Activated naive CD8-positive, alpha-beta T cell treated with anti-CD3 and anti-CD28 coated beads for 36 hours (primary cell): ENCODE results near the gene ZNF519. TPM values are rescaled to one million over a fixed set of nuclear protein-coding genes. Genes with fewer than 3 reads are reported as not detected.
A peak's percentile ranks its signal among the peaks of the same experiment; 100 is the strongest.
"Not testable (repeated sequence)": the region's sequence is repeated elsewhere in the genome, so short reads cannot be mapped to it uniquely, and the experiment has no call there.

ENCODE experiments used
- DNase-seq: peaks from one replicate; pipeline ENCODE4 v3.0.0; 2021
- H3K27ac Mint-ChIP-seq: one replicate; pipeline ENCODE4 v1.8.0; 2022; ENCODE audit warnings: mild to moderate bottlenecking, moderate library complexity, mixed read lengths
- H3K27me3 Mint-ChIP-seq: one replicate; pipeline ENCODE4 v1.8.0; 2022; ENCODE audit warnings: mild to moderate bottlenecking, mixed read lengths
- H3K36me3 Mint-ChIP-seq: one replicate; pipeline ENCODE4 v1.8.0; 2021; ENCODE audit warnings: mild to moderate bottlenecking, mixed read lengths
- H3K4me1 Mint-ChIP-seq: one replicate; pipeline ENCODE4 v1.8.0; 2021; ENCODE audit warnings: mixed read lengths
- H3K4me3 Mint-ChIP-seq: one replicate; pipeline ENCODE4 v1.8.0; 2022; ENCODE audit warnings: mild to moderate bottlenecking, moderate library complexity, mixed read lengths
- H3K9me3 Mint-ChIP-seq: one replicate; pipeline ENCODE4 v1.8.0; 2022; ENCODE audit warnings: mixed read lengths
- total RNA-seq, 2 experiments: library from RNA; stranded (reverse); gene quantifications; one replicate each; pipeline ENCODE4 v1.2.3, GENCODE V29; 2021

The ZNF519 gene
- 10 to 100 TPM; 13.0 to 13.5 TPM for total RNA-seq

DNA sequence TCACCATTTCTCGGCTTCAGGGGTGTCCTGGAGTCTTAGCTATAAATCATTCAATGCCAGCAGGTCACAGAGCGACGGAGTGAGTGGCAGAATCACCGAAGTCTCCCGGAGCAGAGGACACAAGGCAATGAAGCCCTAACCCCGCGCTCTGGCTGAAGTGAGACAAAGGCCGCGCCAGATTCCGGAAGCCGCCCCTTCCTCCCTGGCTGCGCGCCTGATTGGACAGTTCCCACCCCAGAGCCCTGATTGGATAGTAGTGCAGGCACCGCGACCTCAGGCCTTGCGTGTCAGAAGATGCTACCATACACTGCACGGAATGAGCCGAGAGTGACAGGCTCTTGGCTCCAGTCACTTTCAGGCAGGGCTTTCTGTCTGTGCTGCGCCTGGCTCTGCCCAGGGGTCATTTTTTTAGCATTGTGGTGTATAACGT lies at the start of gene ZNF519:
TSS of gene ZNF519 (minus strand) at position 165 of the 430 bp plus-strand sequence. CDS start at position 7, 158 bp downstream.
- not testable (repeated sequence) for H3K27me3 Mint-ChIP-seq, H3K36me3 Mint-ChIP-seq, H3K9me3 Mint-ChIP-seq
- Mint-ChIP-seq H3K4me3 (peak within 1 kb of the TSS; percentile 92), H3K4me1 (peaks cover 18% of the 10 kb centered on the region), H3K27ac (peak within 1 kb of the TSS; percentile 91)
- DNase-seq: peak; percentile 88

DNA sequence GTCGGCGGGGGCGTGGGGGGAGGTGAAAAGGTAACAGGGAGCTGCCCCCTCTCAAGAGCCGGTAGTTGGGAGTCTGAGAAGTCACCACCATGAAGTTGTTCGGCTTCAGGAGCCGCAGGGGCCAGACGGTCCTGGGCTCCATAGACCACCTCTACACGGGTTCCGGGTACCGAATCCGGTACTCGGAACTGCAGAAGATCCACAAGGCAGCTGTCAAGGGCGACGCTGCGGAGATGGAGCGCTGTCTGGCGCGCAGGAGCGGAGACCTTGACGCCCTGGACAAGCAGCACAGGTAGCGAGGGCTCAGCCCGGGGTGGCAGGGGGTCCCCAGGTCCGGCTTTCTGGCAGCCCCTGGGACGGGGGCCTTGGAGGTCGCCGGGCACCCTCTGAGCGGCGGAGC lies 47.1 kb upstream of the ZNF519 start:
- no peak for DNase-seq
- Mint-ChIP-seq H3K9me3 (no peaks in the 10 kb centered on the region), H3K4me3 (peak overlapping the region; percentile 93)

DNA sequence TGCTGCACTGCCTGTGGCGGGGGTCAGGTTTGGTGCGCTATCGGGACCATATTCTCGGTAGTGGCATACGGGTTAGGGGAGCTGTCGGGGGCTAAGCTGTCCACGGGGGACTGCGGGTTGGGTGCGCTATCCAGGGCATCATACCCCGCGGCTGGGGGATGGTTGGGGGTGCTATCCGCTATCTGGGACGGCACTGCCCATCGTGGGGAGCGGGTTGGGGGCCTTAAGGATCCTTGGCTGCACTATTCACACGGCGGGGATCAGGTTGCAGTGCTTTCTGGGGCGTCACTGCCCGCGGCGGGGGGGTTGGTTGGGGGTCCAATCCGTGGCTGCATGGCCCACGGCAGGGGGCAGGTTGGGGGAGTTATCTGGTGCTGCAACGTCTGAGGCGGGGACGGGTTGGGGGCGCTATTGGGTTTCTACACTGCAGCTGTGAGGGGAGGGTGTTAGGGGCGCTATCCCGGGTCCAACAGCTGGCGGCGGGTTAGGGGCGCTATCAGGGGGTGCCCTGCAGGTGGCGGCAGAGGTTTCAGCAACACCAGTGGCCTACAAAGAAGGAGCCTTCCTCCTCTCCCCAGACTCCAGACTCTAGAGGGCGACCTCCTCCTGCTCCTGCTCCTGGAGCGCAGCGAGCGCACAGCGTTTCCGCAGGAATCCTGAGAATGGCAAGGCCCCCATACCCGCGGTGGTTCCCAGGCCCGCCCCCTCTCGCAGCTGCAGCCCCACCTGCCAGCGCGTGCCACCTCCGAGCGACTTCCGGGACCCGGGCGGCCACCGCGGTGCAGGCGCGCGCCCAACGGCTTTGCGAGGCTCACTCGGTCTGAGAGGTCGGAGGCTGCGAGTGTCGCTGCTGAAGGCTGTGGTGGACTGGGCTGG lies 46.3 kb upstream of the ZNF519 start:
- not testable (repeated sequence) for H3K27me3 Mint-ChIP-seq, H3K4me1 Mint-ChIP-seq, H3K36me3 Mint-ChIP-seq, H3K9me3 Mint-ChIP-seq
- peak overlapping the region; percentile 78 for H3K27ac Mint-ChIP-seq
- peak; percentile 88 for DNase-seq
- H3K4me3 Mint-ChIP-seq: peak overlapping the region; percentile 93

More for the DNA sequence above, 47.1 kb upstream of the ZNF519 start:
- Mint-ChIP-seq H3K4me1 (peaks cover 5% of the 10 kb centered on the region), H3K27me3 (no peaks in the 10 kb centered on the region), H3K36me3 (no peaks in the 10 kb centered on the region), H3K27ac (peak overlapping the region; percentile 78)

DNA sequence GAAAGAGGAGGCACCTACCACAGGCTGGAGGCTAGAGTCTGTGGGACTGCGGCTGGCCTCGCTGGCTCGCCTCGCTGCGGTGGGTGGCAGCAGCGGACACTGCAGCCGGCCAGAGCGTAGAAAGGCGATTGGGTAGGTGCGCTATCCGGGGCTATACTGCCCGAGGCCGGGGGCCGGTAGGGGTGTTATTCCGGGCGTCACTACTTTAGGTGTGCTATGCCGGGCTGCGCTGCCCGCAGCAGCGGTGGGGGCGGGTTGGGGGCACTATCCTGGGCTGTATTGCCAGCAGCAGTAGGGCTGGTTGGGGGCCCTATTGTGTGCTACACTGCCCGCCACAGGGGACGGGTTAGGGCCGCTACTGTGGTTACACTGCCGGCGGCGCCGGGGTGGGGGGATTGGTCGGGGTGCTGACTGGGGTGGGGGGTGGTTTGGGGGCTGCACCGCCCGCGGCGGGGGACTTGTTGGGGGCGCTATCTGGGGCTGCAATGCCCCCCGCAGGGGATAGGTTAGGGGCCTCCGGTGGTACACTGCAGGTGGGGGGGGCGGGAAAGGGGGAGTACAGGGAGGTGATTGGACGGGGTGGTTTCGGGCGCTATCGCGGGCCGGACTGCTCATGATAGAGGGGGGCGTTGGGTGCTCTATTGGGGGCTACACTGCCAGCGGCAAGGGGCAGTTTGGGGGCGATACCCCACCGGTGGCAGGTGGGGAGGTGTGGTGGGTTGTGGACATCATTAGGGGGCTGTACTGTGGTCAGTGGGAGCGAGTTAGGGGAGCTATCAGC lies 45.5 kb upstream of the ZNF519 start:
- H3K4me1 Mint-ChIP-seq: not testable (repeated sequence)

DNA sequence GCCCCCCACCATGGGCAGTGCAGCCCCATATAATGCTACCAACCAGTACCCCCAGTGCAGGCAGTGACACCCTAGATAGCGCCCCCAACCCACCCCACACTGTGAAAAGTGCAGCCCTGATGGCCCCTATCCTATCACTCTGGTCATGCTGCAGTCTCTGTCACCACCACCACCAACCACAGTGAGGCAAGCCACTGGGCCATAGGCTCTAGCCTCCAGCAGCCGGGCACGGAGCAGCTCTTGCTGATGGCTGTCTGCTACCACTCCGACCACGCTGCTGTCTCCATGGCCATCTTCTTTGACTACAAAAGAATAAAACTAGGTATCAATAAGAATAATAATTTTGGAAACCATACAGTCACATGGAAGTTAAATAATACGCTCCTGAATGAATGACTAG lies 43.2 kb upstream of the ZNF519 start:
- H3K36me3 Mint-ChIP-seq, DNase-seq, H3K4me3 Mint-ChIP-seq, H3K27ac Mint-ChIP-seq, H3K27me3 Mint-ChIP-seq, H3K4me1 Mint-ChIP-seq, H3K9me3 Mint-ChIP-seq: not testable (repeated sequence)

More for the DNA sequence above, 45.5 kb upstream of the ZNF519 start:
- H3K36me3 Mint-ChIP-seq, H3K27ac Mint-ChIP-seq, H3K27me3 Mint-ChIP-seq, H3K9me3 Mint-ChIP-seq, DNase-seq: not testable (repeated sequence)
- peak overlapping the region; percentile 93 for H3K4me3 Mint-ChIP-seq

DNA sequence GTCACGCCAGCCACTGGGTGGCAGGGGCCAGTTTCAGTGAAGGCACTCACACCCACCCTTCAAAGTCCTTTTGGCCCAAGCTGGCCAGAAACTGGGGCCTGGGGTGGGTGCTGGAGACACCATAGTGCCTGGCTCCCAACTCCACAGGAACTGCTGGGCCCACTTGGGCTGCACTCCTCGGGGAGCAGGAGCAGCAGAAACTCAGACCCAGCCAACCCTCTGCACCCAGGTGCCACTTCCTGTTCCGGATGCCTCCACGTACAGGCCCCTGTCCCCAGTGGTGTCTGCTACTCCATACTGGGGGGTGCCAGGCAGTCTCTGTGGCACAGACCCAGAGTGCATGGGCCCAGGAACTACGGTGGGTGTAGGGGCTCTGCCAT lies 42.5 kb upstream of the ZNF519 start:
- DNase-seq: no peak
- Mint-ChIP-seq H3K4me3 (no peak overlapping the region), H3K27me3 (no peaks in the 10 kb centered on the region), H3K27ac (no peak overlapping the region), H3K9me3 (no peaks in the 10 kb centered on the region), H3K36me3 (no peaks in the 10 kb centered on the region), H3K4me1 (peaks cover 1% of the 10 kb centered on the region)

DNA sequence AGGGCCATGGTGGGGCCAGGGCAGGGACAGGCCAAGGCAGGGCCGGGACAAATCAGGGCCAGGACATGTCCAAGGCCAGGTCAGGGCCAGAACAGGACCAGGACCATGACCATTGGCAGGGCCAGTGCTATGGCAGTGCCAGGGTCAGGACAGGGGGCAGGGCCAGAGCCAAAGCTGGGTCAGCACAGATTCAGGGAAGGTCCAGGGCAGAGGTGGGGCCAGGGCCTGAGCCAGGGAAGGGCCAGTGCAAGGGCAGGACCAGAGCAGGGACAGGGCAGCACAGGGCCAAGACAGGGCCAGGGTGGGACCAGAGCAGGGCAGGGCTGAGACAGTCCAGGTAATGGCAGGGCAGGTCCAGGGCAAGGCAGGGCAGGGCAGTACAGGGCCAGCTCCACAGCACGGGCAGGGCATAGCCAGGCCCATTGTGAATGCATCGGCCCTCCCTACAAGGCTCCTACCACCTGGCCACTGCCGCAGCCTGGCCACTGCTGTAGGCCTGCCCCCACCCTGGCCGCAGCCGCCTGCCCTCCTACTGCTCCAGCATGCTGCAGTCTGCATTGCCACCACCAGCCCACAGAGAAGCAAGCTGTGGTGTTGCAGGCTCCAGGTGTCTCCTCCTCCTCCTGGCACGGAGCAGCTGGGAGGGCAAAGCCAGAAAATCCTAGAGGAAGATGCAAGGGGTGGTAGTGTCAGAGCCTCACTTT lies 41.9 kb upstream of the ZNF519 start:
- not testable (repeated sequence) for DNase-seq, H3K27ac Mint-ChIP-seq, H3K9me3 Mint-ChIP-seq, H3K4me3 Mint-ChIP-seq, H3K36me3 Mint-ChIP-seq, H3K4me1 Mint-ChIP-seq, H3K27me3 Mint-ChIP-seq

DNA sequence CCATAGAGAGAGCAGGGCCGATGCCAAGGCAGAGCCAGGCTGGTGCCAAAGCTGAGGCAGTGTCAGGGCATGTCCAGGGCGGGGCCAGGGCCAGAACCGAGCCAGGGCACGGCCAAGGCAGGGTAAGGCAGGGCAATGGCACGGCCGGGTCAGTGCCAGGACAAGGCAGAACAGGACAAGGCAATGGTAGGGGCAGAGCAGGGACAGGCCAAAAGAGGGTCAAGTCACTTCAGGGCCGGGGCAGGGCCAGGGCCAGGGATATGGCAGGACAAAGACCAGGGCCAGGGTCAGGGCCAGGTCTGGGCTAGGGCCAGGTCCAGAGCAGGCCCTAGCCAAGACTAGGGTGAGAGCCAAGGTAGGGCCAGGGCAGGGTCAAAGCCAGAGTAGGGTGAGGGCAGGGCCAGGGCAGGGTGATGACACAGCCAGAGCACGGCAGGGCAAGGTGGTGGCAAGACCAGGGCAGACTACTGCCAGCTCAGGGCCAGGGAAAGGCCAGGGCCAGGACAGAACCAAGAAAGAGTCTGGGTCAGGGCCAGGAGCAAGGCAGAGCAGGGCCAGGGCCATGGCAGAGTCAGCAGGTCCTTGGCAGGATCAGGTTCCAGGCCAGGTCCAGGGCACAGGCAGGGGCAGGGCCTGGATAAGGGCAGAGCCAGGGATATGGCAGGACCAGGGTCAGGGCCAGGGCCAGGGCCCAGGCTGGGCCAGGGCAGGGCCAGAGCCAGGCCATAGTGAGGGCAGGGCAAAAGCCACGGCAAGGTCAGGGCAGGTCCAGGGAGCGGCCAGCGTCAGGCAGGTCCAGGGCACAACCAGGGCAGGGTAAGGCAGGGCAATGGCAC lies 41.1 kb upstream of the ZNF519 start:
- H3K27me3 Mint-ChIP-seq, H3K9me3 Mint-ChIP-seq, H3K4me1 Mint-ChIP-seq, DNase-seq, H3K27ac Mint-ChIP-seq, H3K36me3 Mint-ChIP-seq, H3K4me3 Mint-ChIP-seq: not testable (repeated sequence)

DNA sequence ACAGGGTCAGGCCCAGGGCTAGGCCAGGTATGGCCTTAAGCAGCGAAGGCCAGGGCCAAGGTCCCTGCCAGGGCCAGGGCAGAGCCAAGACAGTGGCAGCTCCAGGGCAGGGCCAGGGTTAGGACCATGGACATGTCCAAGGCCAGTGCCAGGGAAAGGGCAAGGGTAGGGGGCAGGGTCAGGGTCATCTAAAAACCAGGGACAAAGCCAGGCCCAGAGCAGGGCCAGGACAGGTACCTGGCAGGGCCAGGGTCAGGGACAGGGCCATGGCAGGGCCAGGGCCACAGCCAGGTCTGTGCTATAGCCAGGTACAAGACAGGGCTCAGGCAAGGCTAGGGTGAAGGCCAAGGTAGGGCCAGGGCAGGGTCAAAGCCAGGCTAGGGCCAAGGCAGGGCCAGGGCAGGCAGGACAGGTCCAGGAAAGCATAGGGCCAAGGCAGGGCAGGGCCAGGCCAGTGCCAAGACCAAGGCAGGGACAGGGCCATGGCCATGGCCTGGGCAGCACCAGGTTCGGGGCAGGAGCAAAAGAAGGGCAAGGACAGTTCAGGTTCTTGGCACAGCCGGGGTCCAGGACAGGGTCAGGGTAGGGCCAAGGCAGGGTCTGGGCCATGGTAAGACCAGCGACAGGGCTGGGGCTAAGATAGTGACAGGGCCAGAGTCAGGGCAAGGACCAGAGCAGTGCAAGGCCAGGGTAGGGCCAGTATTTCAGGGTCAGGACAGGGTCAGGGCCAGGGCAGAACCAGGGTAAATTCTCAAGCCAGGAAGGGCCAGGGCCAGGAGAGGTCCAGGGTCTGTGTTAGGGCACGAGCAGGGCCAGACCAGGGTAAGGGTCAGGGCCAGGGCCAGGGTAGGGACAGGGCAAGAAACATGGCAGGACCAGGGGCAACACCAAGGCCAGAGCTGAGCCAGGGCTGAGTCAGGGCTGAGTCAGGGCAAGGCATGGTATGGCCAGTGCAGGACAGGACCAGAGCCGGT lies 40.2 kb upstream of the ZNF519 start:
- H3K27me3 Mint-ChIP-seq, DNase-seq, H3K4me3 Mint-ChIP-seq, H3K4me1 Mint-ChIP-seq, H3K9me3 Mint-ChIP-seq, H3K36me3 Mint-ChIP-seq: not testable (repeated sequence)
- peak overlapping the region; percentile 25 for H3K27ac Mint-ChIP-seq

DNA sequence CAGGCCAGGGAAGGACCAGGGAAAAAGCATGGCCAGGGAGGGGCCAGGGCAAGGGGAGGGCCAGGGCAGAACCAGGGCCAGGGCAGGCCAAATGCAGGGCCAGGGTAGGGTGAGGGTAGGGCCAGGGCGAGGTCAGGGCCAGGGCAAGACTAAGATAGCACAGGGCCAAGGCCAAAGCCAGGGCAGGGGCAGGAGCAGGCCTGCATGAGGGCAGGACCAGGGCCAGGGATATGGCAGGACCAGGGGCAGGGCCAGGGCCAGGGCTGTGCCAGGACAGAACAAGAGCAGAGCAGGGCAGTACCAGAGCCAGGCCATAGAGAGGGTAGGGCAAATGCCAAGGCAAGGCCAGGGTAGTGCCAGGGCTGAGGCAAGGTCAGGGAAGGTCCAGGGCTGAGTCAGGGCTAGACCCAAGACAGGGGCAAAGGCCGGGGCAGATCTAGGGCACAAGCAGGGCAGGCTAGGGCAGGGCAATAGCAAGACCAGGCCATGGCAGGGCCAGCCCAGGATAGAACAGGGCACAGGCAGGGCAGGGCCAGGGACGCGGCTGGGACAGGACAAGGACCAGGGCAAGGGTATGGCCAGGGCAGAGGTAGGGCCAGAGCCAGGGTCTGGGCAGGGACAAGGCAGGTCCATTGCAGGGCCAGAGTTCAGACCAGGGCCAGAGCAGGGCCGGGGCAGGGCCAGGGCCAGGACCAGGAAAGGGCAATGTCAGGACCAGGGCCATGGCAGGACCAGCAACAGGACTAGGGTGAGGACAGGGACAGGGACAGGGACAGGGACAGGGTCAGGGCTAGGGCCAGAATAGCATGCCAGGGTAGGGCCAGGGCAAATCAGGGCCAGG lies 39.3 kb upstream of the ZNF519 start:
- not testable (repeated sequence) for H3K27ac Mint-ChIP-seq, H3K36me3 Mint-ChIP-seq, H3K4me1 Mint-ChIP-seq, H3K9me3 Mint-ChIP-seq, DNase-seq, H3K4me3 Mint-ChIP-seq, H3K27me3 Mint-ChIP-seq

DNA sequence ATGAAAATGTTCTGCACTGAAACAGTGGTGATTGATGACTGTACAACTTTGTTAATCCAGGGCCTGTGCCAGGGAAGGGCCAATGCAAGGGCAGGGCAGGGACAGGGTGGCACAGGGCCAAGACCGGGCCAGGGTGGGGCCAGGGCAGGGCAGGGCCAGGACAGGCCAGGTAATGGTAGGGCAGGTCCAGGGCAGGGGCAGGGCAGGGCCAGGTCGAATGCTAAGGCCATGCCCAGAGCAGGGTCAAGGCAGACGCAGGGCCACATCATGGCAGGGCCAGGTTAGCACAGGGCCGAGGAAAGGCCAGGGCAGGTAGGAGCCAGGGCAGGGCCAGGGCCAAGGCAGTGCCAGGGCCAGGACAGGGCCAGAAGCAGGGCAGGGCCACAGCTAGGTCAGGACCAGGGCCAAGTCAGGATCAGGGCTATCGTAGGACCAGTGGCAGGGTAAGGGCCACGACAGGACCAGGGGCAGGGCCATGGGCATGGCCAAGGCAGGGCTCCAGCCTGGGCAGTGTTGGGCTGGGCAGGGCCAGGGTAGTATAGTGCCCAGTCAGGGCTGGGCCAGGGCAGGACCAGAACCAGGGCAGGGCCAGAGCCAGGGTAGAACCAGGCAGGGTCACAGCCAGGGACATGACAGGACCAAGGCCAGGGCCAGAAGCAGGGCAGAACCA lies 38.3 kb upstream of the ZNF519 start:
- not testable (repeated sequence) for H3K27ac Mint-ChIP-seq, H3K9me3 Mint-ChIP-seq, DNase-seq, H3K36me3 Mint-ChIP-seq, H3K4me3 Mint-ChIP-seq, H3K27me3 Mint-ChIP-seq, H3K4me1 Mint-ChIP-seq

DNA sequence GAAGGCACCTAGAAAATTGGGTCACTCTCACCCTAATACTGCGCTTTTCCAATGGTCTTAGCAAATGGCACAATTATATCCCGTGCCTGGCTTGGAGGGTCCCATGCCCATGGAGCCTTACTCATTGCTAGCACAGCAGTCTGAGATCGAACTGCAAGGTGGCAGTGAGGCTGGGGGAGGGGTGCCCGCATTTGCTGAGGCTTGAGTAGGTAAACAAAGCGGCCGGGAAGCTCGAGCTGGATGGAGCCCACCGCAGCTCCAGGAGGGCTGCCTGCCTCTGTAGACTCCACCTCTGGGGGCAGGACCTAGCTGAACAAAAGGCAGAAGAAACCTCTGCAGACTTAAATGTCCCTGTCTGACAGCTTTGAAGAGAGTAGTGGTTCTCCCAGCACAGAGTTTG lies 30.7 kb upstream of the ZNF519 start:
- peaks cover 30% of the 10 kb centered on the region for H3K27me3 Mint-ChIP-seq
- H3K27ac Mint-ChIP-seq, H3K36me3 Mint-ChIP-seq: not testable (repeated sequence)

More for the DNA sequence above, 30.7 kb upstream of the ZNF519 start:
- H3K4me3 Mint-ChIP-seq, DNase-seq, H3K4me1 Mint-ChIP-seq, H3K9me3 Mint-ChIP-seq: not testable (repeated sequence)
